Activated CD4-positive, alpha-beta T cell treated with anti-CD3 and anti-CD28 coated beads for 24 hours (primary cell): Measurements from ENCODE around the gene APBA1.

Source experiments
- DNase-seq, 2 donors: peaks; one replicate each; pipeline ENCODE4 v3.0.0-alpha.2; 2020; ENCODE audit warnings: low read depth in 2 of 2

Gene APBA1

GRCh38 chr9:69527454-69527853 lies 144.7 kb downstream of the APBA1 start:
- no peak for DNase-seq

GRCh38 chr9:69526699-69527098 lies 145.5 kb downstream of the APBA1 start:
- DNase-seq = no peak

- no peak for DNase-seq
Observed at GRCh38 chr9:69519470-69520240, 152.5 kb downstream of the APBA1 start.

- no peak for DNase-seq
Observed at GRCh38 chr9:69516353-69517322, 155.5 kb downstream of the APBA1 start.

GRCh38 chr9:69515810-69516209 lies 156.4 kb downstream of the APBA1 start:
- no peak for DNase-seq

GRCh38 chr9:69513141-69513820 lies 158.9 kb downstream of the APBA1 start:
- DNase-seq = no peak

- no peak for DNase-seq
Observed at GRCh38 chr9:69504058-69504457, 168.1 kb downstream of the APBA1 start.

- DNase-seq = no peak
Observed at GRCh38 chr9:69502671-69503301, 169.4 kb downstream of the APBA1 start.

- DNase-seq = no peak
Observed at GRCh38 chr9:69500896-69501295, 171.3 kb downstream of the APBA1 start.

- DNase-seq = no peak
Observed at GRCh38 chr9:69499959-69500358, 172.2 kb downstream of the APBA1 start.

- DNase-seq = no peak
Observed at GRCh38 chr9:69499407-69499806, 172.8 kb downstream of the APBA1 start.

- no peak for DNase-seq
Observed at GRCh38 chr9:69498470-69498869, 173.7 kb downstream of the APBA1 start.

GRCh38 chr9:69497816-69498215 lies 174.4 kb downstream of the APBA1 start:
- no peak for DNase-seq

- no peak for DNase-seq
Observed at GRCh38 chr9:69496846-69497450, 175.2 kb downstream of the APBA1 start.

GRCh38 chr9:69495296-69495695 lies 176.9 kb downstream of the APBA1 start:
- no peak for DNase-seq

- no peak for DNase-seq
Observed at GRCh38 chr9:69494763-69495162, 177.4 kb downstream of the APBA1 start.

- no peak for DNase-seq
Observed at GRCh38 chr9:69494208-69494607, 178.0 kb downstream of the APBA1 start.

GRCh38 chr9:69486498-69486897 lies 185.7 kb downstream of the APBA1 start:
- DNase-seq = no peak

- no peak for DNase-seq
Observed at GRCh38 chr9:69485466-69485865, 186.7 kb downstream of the APBA1 start.

GRCh38 chr9:69483886-69484422 lies 188.2 kb downstream of the APBA1 start:
- no peak for DNase-seq

GRCh38 chr9:69476797-69477196 lies 195.4 kb downstream of the APBA1 start:
- no peak for DNase-seq
